Non-pigmented ciliary epithelial cell (primary cell): ENCODE measurements around the gene SLIT1.

Source experiments
- DNase-seq: peaks from one replicate; pipeline ENCODE4 v3.0.0-alpha.2; 2010; ENCODE audit warnings: low read depth

Gene SLIT1

DNA sequence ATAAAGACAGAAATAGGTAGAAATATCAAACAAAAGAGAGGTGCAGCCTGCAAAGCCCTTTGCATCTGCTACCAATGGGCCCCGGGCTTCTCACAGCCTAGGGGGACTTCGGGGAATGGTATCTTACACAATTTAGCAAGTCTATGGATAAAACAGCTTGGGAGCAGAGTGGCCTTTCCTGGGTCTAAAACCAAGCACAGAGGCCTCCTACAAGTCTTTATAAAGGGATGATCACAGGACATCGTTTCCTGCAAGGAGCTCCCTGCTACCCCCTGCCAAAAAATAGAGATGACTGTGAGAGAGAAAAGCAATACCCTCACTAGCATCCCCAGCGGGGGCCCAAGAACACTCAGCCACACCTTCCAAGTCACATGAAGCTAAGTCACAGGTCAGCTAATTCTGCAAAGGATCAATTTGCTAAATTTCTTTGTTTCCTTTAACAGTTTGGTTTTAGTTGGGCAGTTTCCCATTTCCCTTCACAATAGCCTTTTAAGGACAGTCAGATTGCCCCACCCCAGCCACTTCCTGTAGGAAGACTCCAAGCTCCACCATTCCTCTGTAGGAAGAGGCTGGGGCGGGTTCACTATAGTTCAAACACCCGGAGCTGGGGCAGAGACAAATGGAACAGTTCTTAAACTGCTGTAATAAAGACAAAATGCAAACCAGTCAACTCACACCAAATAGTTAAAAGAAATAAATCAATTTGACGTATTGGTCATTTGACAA, 105.5 kb downstream of the SLIT1 start:
- no peak for DNase-seq

- no peak for DNase-seq
Measured at GRCh38 chr10:97079448-97079847, 106.3 kb downstream of the SLIT1 start.

GRCh38 chr10:97078938-97079445, 106.8 kb downstream of the SLIT1 start:
- no peak for DNase-seq

DNA sequence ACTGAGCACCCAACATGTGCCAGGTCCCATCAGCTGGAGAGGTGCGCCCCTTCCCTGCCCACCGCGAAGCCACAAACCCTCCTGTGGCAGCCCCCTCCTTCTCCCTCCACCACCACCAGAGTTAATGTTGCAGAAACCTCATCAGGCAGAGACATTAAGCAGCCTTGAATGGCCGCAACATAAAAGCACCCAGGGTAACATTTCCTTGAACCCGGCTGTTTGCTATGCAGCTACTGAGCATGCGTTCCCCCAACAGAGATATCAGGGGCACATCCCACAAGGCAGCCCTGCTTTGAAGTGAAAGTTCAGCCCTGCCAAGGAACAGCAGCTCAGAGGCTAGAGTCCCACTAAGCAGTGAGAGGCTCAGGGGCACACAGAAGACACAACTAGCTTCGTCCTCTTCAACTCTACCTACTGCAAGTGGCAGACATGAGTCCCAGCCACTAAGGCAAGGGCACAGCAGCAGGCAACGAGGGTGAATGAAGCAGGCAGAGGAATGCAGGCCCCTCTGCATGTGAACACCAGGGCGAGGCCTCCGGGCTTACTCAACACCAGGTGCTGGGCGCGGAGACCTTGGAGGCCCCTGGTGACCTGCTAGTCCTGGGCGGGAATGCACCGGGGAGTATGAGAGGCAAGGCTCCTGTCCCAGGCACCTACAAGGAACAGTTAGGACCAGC, 107.4 kb downstream of the SLIT1 start:
- no peak for DNase-seq

GRCh38 chr10:97076781-97077180, 109.0 kb downstream of the SLIT1 start:
- no peak for DNase-seq

DNA sequence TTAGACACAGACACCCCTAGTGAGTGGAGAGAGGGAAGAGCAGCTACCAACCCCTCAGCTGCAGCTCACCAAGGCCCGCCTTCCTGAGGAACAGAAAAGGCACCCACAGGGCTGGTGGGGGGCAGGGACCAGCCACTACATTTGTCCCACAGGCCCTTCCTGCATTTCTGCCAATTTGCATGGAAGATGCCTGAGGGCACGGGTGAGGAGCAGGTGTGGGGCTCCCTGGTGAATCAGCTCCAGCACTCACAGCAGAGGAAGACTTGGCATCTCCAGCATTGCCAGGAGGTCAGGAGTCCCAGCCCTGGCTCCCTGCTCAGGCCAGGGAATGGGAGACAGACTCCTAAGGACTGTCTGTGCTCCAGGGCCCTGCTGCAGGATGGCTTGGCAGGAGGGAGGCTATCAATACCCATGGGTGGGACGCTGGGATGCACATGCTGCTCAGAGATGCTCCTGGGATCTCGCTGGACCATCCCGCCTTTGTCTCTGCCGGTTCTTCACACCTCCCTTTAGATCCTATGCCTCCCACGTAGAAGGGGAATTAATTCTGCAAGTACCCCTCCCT, 109.7 kb downstream of the SLIT1 start:
- DNase-seq: no peak

GRCh38 chr10:97075421-97075820, 110.3 kb downstream of the SLIT1 start:
- DNase-seq: no peak

GRCh38 chr10:97074256-97075145, 111.3 kb downstream of the SLIT1 start:
- DNase-seq: no peak

GRCh38 chr10:97072851-97073665, 112.7 kb downstream of the SLIT1 start:
- DNase-seq: peak; percentile 30

- no peak for DNase-seq
Measured at GRCh38 chr10:97071496-97071895, 114.3 kb downstream of the SLIT1 start.

- no peak for DNase-seq
Measured at GRCh38 chr10:97069576-97070362, 116.0 kb downstream of the SLIT1 start.

DNA sequence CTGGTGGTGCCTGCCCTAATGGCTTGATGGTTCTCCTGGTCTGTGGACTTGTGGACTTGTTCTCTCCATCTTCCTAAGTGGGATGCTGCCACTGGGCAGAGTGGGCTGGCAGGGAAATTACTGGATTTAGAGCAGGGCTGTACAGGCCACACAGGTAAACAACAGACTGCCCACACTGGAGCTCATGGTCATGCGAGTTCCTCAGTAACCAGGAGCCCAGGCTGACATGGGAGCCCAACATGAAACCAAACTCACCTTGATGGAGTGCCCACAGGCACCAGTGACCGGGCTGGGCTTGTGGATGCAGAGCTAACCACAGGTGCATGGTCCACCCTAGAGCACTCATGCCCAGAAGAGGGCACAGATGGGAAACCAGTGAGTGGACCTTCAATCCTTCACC, 116.7 kb downstream of the SLIT1 start:
- DNase-seq: no peak

GRCh38 chr10:97067716-97068391, 117.9 kb downstream of the SLIT1 start:
- no peak for DNase-seq

- DNase-seq: no peak
Measured at GRCh38 chr10:97066877-97067555, 118.7 kb downstream of the SLIT1 start.

DNA sequence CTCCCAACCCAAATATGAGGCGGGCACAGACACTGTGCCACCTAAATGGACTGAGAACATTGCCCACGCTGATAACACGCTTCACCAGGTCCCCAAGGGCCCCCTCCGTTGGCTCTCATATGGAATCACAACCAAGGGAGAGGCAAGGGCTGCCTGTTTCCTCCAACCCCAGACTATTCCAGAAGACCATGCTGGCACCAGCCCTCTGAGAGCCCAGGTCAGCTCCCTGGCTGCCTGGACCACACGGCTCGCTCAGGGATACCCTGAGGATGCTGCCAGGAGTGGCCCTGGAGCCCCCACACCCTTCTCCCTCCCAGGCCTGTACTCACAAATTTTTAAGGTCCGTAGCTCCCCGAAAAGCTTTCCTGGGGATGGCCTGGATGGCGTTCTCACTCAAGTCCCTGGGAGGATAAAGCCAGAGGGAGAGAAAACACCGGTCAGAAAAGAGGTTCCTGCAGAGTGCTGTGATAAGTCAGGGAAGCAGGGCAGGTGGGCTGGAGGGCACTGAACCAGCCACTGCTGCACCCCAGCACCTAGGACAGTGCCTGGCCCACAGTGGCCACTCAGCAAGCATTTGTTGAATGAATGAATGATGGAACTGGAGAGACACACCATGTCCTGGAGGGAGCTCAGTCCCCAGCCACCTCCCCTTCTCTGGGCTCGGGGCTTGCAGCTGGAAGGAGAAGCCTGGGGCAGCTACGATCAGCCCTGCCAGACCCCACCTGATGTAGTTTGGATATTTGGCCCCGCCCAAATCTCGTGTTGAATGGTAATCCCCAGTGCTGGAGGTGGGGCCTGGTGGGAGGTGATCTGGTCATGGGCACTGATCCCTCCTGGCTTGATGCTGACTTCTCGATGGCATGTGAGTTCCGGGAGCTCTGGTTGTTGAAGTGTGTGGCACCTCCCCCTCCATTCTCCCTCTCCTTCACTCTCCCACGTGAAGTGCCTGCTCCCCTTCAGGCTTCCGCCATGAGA, 119.8 kb downstream of the SLIT1 start:
- no peak for DNase-seq

DNA sequence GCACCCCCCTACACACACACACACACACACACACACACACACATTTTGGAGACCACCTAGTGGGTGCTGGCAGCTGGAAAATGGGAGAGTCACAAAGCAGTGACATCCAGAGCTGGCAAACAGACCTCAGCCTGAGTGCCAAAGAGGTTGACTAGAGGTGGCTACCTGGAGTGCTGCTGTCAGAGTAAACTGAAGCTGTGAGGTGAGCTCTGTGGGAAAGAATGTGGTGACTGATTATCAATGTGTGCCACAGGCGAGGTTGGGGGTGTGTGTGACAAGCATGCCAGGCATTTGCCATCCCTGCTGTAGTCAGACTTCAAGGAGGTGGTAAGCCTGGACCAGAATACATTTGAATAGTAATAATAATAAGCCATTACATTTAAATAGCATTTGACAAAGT, 120.6 kb downstream of the SLIT1 start:
- no peak for DNase-seq

DNA sequence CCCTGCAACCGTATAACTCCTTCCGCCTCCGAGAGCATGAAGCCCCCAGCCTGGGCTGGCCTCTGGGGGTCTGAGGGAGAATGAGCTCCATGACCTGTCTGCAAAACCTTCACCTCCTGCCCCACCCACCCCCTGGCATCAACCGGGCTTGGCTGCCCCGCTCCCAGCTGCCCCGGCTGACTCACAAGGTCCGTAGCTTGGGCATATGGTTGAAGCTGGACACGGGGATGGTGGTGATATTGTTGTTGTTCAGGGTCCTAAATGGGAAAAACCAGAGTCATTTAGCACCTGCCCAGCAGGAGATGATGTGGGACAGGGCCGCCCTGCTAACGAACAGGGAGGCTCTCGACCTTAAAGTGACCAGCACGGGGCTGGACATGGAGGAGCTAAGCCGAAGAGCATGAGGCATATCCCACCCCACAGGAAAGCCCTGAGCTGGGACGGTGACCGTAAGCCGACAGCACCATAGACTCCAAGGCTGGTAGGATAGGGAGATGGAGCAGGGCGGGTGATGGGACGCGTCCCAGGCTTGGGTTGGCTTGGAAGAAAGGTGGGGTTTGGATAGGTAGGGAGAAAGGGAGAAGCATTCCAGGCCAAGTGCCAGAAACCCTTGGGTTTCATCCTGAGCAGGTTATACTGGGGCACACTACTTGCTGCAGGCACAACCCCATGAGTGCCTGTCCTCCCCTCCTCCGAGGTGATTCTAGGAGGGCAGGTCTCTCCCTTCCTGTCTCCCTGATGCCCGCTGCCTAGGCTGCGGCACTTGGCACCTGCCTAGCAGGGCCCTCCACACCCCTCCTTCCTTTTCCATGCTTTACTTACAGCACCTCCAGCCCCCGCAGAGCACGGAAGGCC, 121.5 kb downstream of the SLIT1 start:
- no peak for DNase-seq
